ENCODE data around the gene CLSTN2. TPM values are rescaled to one million over a fixed set of nuclear protein-coding genes. Genes with fewer than 3 reads are reported as not detected.

CLSTN2 gene
- total RNA-seq, 1 experiment from 2014 or later = not detected

- POLR2A ChIA-PET (ENCODE audit: unreplicated experiment) = no interaction called here
- Histone ChIP-seq H3K36me3 (ENCODE audit: low read depth, low read length) (no peaks in the 10 kb centered on the region), H3K79me2 (ENCODE audit: low read length) (no peaks in the 10 kb centered on the region), H3K4me2 (ENCODE audit: low read length) (no peak overlapping the region), H4K20me1 (ENCODE audit: low read length) (no peaks in the 10 kb centered on the region), H3F3A (ENCODE audit: low read length, unreplicated experiment) (no peaks in the 10 kb centered on the region), H3K4me1 (ENCODE audit: insufficient read depth, low read length) (no peaks in the 10 kb centered on the region), H3K9me3 (ENCODE audit: low read length) (no peaks in the 10 kb centered on the region), H3K27ac (ENCODE audit: low read length) (no peak overlapping the region), H3K4me3 (ENCODE audit: low read length) (no peak overlapping the region), H2AFZ (ENCODE audit: low read length) (no peak overlapping the region), H3K27me3 (ENCODE audit: low read length) (no peaks in the 10 kb centered on the region), H3K9me2 (replicated peaks; ENCODE audit: low read length) (no peaks in the 10 kb centered on the region), H3K9ac (ENCODE audit: low read length) (no peak overlapping the region)
- TF ChIP-seq EZH2phosphoT487 (IDR thresholded peaks at IDR 0.05; ENCODE audit: borderline replicate concordance, low read length) (no peak), EZH2 (IDR thresholded peaks at IDR 0.05; ENCODE audit: low read length, unreplicated experiment) (no peak), CTCF (conservative IDR thresholded peaks at IDR 0.05; ENCODE audit: low read depth, low read length) (no peak)
- CTCF ChIA-PET = no interaction called here
- intact Hi-C loops (cut with micrococcal nuclease) = no loop called here
- no peak for DNase-seq
- no TSS peak for BruUV-seq (replicated peaks)
- no peak for ATAC-seq
Measured at GRCh38 chr3:140233702-140234101, 298.7 kb downstream of the CLSTN2 start.

GRCh38 chr3:140234256-140234655, 299.3 kb downstream of the CLSTN2 start:
- no TSS peak for BruUV-seq (replicated peaks)
- no peak overlapping the region for H3K4me2 ChIP-seq (ENCODE audit: low read length)
- no peak for ATAC-seq
- H3K9ac ChIP-seq (ENCODE audit: low read length) = no peak overlapping the region
- no peaks in the 10 kb centered on the region for H3K79me2 ChIP-seq (ENCODE audit: low read length)
- POLR2A ChIA-PET (ENCODE audit: unreplicated experiment) = no interaction called here
- no peaks in the 10 kb centered on the region for H3K27me3 ChIP-seq (ENCODE audit: low read length)
- H3K4me3 ChIP-seq (ENCODE audit: low read length) = no peak overlapping the region
- DNase-seq = no peak
- no peaks in the 10 kb centered on the region for H3F3A ChIP-seq (ENCODE audit: low read length, unreplicated experiment)
- no peaks in the 10 kb centered on the region for H4K20me1 ChIP-seq (ENCODE audit: low read length)
- intact Hi-C loops (cut with micrococcal nuclease) = no loop called here
- no peaks in the 10 kb centered on the region for H3K9me3 ChIP-seq (ENCODE audit: low read length)
- H3K9me2 ChIP-seq (replicated peaks; ENCODE audit: low read length) = no peaks in the 10 kb centered on the region
- no peaks in the 10 kb centered on the region for H3K4me1 ChIP-seq (ENCODE audit: insufficient read depth, low read length)
- CTCF ChIA-PET = no interaction called here
- no peak overlapping the region for H2AFZ ChIP-seq (ENCODE audit: low read length)
- TF ChIP-seq EZH2phosphoT487 (IDR thresholded peaks at IDR 0.05; ENCODE audit: borderline replicate concordance, low read length) (no peak), EZH2 (IDR thresholded peaks at IDR 0.05; ENCODE audit: low read length, unreplicated experiment) (no peak), CTCF (conservative IDR thresholded peaks at IDR 0.05; ENCODE audit: low read depth, low read length) (no peak)
- H3K27ac ChIP-seq (ENCODE audit: low read length) = no peak overlapping the region
- H3K36me3 ChIP-seq (ENCODE audit: low read depth, low read length) = no peaks in the 10 kb centered on the region

- Histone ChIP-seq H3K36me3 (ENCODE audit: low read depth, low read length) (no peaks in the 10 kb centered on the region), H3K27ac (ENCODE audit: low read length) (no peak overlapping the region), H3K79me2 (ENCODE audit: low read length) (no peaks in the 10 kb centered on the region), H3K4me1 (ENCODE audit: insufficient read depth, low read length) (no peaks in the 10 kb centered on the region), H3K9me2 (replicated peaks; ENCODE audit: low read length) (no peaks in the 10 kb centered on the region), H3K27me3 (ENCODE audit: low read length) (no peaks in the 10 kb centered on the region), H3F3A (ENCODE audit: low read length, unreplicated experiment) (no peaks in the 10 kb centered on the region), H3K9me3 (ENCODE audit: low read length) (no peaks in the 10 kb centered on the region), H2AFZ (ENCODE audit: low read length) (no peak overlapping the region), H3K4me2 (ENCODE audit: low read length) (no peak overlapping the region), H3K9ac (ENCODE audit: low read length) (no peak overlapping the region), H4K20me1 (ENCODE audit: low read length) (no peaks in the 10 kb centered on the region), H3K4me3 (ENCODE audit: low read length) (no peak overlapping the region)
- DNase-seq (no peak), ATAC-seq (no peak)
- POLR2A ChIA-PET (ENCODE audit: unreplicated experiment) = no interaction called here
- no peak for TF ChIP-seq EZH2phosphoT487 (IDR thresholded peaks at IDR 0.05; ENCODE audit: borderline replicate concordance, low read length)
- TF ChIP-seq EZH2 (IDR thresholded peaks at IDR 0.05; ENCODE audit: low read length, unreplicated experiment) = no peak
- TF ChIP-seq CTCF (conservative IDR thresholded peaks at IDR 0.05; ENCODE audit: low read depth, low read length) = no peak
- no TSS peak for BruUV-seq (replicated peaks)
- CTCF ChIA-PET = no interaction called here
- intact Hi-C loops (cut with micrococcal nuclease) = no loop called here
Measured at GRCh38 chr3:140236836-140237501, 302.0 kb downstream of the CLSTN2 start.

Measured in PC-3 (cell line).